CD4-positive, alpha-beta T cell treated with Interleukin-17A for 1 hour (primary cell): ENCODE data around the gene GNPTG.
A peak's percentile ranks its signal among the peaks of the same experiment; 100 is the strongest.

Experiments used
- DNase-seq: peaks from one replicate; pipeline ENCODE4 v3.0.0-alpha.2; 2020

GNPTG gene

DNA sequence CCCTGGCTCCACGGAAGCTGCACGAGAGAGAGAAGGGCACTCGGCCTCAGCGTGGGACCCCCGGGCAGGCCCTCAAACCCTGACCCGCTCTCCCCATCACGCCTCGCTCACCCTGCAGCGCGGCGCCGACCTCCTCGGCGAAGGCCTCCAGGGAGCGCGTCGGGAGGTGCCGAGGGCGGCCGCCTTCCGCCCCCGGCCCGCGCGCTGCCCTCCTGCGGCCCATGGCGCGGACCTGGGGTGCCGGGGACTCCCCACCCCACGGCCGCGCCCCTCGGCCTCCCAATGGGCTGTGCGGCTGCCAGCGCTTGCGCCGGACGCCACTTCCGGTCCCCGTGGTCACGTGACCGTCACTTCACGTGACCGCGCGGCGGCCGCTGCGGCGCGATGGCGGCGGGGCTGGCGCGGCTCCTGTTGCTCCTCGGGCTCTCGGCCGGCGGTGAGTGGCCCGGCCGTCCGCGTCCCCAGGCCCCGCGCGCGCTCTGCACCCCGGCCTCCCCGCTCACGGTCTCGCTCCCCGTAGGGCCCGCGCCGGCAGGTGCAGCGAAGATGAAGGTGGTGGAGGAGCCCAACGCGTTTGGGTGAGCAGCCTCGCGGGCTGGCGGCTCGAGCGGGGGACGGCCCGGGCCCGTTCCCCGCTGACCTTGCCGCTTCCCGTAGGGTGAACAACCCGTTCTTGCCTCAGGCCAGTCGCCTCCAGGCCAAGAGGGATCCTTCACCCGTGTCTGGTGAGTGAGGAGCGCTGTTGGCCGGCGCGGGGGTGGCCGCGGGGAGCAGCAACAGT is at the start of gene GNPTG, which contains the start of gene TSR3:
TSS of gene GNPTG (plus strand) at position 350 of the 781 bp plus-strand sequence. CDS start at position 385, 35 bp downstream.
TSS of gene TSR3 (minus strand) at position 297 of the 781 bp plus-strand sequence. CDS start at position 223, 74 bp downstream.
- peak; percentile 87 for DNase-seq

DNA sequence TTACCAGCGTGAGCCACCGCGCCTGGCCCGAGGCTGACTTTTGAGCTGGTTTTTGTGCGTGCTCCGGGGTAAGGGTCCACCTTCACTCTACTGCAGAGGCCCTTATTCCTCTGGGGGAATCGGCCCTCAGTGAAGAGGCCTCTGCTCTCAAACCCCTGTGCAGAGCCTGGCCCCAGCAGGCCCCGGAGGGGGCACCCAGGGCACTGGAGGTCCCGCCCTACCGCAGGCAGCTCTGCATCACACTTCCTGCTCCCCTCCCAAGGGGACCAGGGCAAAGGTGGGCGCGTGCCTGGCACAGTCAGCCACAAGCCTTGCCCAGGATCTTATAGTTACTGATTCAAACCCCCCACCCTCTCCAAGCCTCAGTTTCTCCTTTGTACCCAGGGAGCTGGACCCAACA is 45.9 kb upstream of the GNPTG start:
- no peak for DNase-seq

DNA sequence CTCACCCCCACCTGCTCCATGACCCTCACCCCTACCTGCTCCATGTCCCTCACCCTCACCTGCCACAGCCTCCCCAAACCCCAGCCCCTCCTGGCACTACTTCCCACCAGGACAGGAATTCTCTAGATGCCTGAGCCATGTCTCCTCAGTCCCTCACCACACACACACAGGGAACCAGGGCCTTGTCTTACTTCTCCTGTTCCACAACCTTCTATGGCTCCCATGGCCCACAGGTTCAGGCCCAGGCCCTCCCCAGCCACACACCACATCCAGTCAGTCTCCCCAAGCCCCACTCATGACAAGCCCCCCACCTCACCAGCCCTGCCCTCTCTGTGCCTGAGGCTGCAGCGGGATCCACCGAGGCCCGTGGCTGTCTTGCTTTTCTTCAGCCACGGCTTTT is 45.4 kb upstream of the GNPTG start:
- no peak for DNase-seq

- no peak for DNase-seq
Measured at GRCh38 chr16:1308036-1308976, 43.4 kb upstream of the GNPTG start.

DNA sequence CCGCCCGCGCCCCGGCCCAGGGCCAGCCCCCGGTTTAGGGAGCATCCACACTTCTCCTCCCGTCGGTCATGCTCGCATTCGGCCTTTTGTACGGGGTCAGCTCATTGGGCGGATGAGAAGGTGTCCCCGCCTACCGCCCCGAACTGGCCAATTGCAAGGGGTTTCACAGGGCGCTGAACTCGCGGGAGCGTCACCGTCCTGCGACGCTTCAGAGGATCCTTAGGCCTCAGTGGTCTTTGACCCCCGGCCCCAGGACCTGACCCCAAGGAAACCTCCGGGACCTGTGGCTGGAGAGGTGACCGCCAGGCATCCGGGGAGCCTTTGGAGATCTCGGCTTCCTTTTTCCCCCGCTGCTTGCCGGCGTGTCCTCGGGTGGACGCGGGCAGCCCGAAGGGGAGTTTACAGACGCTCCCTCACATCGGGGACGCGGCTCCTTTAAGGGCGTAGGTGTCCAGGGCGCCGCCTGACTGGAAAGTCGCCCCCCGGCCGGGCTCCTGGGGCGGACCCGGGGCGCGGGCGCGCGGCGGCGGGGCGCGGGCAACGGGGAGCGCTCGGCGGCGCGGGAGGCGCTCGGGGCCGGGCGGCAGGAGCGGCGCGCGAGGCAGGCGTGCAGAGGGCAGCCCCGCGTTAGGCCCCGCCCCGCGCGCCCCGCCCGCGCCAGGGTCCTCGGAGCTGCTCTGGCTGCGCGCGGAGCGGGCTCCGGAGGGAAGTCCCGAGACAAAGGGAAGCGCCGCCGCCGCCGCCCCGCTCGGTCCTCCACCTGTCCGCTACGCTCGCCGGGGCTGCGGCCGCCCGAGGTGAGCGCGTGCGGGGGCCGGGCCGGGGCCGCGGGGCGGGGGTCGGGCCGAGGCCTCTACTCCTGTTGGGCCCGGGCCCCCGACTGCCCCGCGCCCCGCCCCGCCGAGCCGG is 42.5 kb upstream of the GNPTG start, which contains the start of gene UBE2I:
TSS of gene UBE2I (plus strand) at position 660 of the 909 bp plus-strand sequence. CDS start 4,395 bp downstream, outside the sequence.
- peak; percentile 100 for DNase-seq

GRCh38 chr16:1309888-1310831 is 41.6 kb upstream of the GNPTG start:
- DNase-seq = peak; percentile 70

DNA sequence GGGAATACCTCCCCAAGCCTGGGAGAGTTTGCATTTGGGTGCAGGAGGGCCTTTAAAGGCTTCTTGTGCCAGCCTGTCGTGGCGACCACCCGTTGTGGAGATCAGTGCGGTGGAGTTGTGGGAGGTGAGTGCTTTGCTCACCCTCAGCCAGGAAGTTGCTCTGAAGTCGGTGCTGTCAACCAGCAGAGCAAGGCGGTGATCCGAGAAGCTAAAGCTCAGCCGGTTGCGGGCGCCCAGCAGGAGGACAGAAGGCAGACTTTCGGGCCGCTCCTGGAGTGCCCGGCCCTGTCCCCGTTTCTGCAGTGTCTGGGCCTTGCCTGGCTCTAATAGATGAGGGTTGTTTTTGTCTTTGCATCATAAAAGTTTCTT is 40.9 kb upstream of the GNPTG start:
- peak; percentile 33 for DNase-seq

GRCh38 chr16:1311212-1311737 is 40.5 kb upstream of the GNPTG start:
- DNase-seq = no peak

- no peak for DNase-seq
Measured at GRCh38 chr16:1311738-1312466, 39.8 kb upstream of the GNPTG start.

GRCh38 chr16:1312467-1312816 is 39.3 kb upstream of the GNPTG start:
- DNase-seq = no peak

DNA sequence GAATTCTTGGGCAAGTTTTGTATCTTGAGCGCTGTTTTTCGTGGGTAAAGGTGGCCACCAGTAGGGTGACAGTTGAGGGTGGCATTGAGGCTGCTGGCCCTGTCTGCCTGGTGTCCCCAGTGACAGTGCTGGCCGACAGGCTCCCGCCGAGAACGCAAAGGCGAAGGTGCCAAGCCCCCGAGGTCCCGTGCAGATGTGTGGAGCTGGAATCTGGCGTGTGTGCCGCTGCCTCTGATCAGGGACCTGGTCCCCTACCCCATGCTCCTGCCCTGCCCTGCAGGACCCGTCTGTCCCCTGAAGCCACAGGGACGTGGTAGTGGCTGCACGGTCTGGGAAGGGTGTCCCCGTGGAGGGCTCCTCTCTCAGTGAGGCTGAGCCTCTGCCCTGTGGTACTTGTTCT is 38.8 kb upstream of the GNPTG start:
- no peak for DNase-seq

- no peak for DNase-seq
Measured at GRCh38 chr16:1313721-1314369, 37.9 kb upstream of the GNPTG start.

- DNase-seq = no peak
Measured at GRCh38 chr16:1314399-1315068, 37.2 kb upstream of the GNPTG start.

DNA sequence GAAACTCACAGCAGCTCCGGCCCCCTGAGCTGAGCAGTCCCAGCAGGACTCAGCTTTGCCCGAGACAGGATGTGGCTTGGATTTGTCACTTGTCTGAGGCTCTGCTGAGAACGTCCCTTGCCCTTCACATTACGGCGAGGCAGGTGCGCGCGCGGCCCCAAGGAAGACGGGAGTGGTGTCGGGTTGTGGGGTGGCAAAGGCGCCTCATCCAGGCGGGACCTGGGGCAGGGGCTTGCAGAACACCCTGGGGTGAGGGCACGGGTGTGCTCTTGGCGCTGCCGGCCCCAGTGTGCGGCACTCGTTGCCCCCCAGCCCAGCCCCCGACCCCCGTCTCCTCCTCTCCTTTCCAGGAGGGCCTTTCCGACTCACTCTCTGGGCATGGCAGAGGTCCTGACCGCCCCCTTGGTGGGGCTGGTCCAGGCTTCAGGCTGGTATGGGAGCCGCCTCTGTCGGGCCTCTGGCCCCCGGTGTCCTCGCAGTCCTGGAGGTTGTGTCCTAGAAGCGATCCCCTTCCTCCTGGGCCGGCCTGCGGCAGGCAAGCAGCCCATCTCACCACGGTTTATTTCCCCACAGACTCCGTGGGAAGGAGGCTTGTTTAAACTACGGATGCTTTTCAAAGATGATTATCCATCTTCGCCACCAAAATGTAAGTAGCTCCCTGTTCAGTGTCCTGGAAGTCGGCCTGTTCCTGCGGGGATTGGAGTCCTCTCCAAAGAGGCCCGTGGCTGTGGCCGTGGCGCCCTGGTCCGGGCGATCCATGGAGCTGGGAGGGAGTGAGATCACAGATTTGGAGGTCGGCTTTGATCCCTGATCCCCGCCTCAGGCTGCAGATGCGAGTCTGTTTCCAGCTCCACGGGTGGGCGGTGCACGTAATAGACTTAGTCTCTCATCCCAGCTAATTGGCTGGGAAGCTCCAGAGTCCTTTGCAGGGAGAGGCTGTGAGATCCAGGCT is 36.4 kb upstream of the GNPTG start:
- no peak for DNase-seq

DNA sequence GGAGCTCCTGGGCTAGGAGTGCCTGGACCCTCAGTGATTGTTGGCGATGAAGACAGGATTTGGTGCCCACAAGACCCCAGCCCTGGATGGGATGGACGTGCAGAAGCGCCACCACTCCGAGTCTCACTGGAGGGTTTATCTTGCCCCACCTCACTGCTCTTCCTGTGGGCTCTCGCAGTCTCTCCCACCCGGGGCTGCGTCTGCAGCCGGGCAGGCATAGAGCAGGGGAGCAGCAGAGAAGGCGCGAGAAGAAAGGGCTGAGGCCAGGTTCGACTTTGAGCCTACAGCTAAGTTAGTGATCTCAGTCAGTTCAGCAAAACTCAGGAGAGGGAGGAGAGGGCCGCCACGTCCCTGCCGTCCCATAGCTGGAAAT is 35.7 kb upstream of the GNPTG start:
- DNase-seq = no peak

- DNase-seq = no peak
Measured at GRCh38 chr16:1317479-1318267, 34.1 kb upstream of the GNPTG start.

DNA sequence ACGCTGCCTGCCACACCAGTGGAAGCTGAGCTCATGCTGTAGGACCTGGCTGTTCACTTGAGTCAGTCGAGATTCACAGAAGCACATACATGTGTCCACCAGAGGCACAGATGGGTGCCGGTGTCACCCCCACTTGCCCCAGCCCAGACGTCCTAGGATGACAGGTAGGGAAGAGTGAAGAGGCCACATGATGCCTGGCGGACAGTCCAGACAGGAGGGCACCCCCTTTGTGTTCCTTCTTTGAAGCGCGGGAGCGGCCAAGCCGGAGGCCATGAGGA is 33.5 kb upstream of the GNPTG start:
- DNase-seq = no peak

DNA sequence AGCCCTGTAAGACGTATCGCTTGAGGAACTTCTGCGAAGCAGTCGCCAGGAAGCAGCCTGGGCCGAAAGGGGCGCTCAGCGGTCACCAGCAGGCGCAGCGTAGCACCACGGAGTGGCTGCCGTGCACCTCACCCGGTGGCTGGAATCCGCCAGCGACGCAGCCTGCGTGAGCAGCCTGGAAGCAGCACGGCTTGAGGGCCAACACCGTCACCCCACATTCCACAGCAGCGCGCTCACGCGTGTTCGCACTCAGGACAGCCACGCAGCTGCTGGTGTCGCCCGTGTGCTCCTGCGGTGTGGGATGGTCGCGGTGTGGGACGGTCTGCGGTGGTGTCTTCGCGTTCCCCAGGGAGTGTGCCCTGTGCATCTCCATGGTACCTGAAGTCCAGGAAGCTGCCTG is 32.7 kb upstream of the GNPTG start:
- no peak for DNase-seq
